WTC11 (cell line): ENCODE results near the gene PCNA. TPM values are rescaled to one million over a fixed set of nuclear protein-coding genes. Genes with fewer than 3 reads are reported as not detected.

Experiments
- ATAC-seq: fragments of 200-7000 bp; cut with Tn5 transposase; 2 replicates; pipeline ENCODE4 v1.10.0; 2021; ENCODE audit warnings: mild to moderate bottlenecking, moderate library complexity
- CTCF ChIA-PET: fragments of 300-600 bp; sonication (Branson Sonifier 250); formaldehyde crosslinking; loops from one replicate; lab custom pipeline; 2021; ENCODE audit warnings: antibody characterized with exemption; lab: Charles Lee
- POLR2A ChIA-PET: fragments of 350-600 bp; sonication (Branson Sonifier 250); formaldehyde crosslinking; loops from one replicate; lab custom pipeline; 2021; ENCODE audit warnings: antibody characterized with exemption; lab: Charles Lee
- DNase-seq: peaks from one replicate; pipeline ENCODE4 v3.0.0; 2021; ENCODE audit warnings: low spot score
- H3K27ac Mint-ChIP-seq: 2 replicates; pipeline ENCODE4 v1.8.0; 2021; ENCODE audit warnings: mixed read lengths
- H3K27me3 Mint-ChIP-seq: 2 replicates; pipeline ENCODE4 v1.8.0; 2021; ENCODE audit warnings: low read depth, mild to moderate bottlenecking, moderate library complexity, mixed read lengths
- H3K36me3 Mint-ChIP-seq: 2 replicates; pipeline ENCODE4 v1.8.0; 2021; ENCODE audit warnings: mixed read lengths
- H3K4me1 Mint-ChIP-seq: 2 replicates; pipeline ENCODE4 v1.8.0; 2022; ENCODE audit warnings: mixed read lengths
- H3K4me3 Mint-ChIP-seq: 2 replicates; pipeline ENCODE4 v1.8.0; 2021; ENCODE audit warnings: mild to moderate bottlenecking, moderate library complexity, mixed read lengths
- H3K9me3 Mint-ChIP-seq: 2 replicates; pipeline ENCODE4 v1.8.0; 2021; ENCODE audit warnings: mixed read lengths
- EMX1 ChIP-seq: fragments of 250-450 bp; sonication (Bioruptor Pico); IDR thresholded peaks from 2 replicates; pipeline ENCODE4 v1.8.0; 2021; ENCODE audit warnings: mild to moderate bottlenecking
- FOXP4 ChIP-seq: sonication (generic); formaldehyde crosslinking; IDR thresholded peaks from 2 replicates; pipeline ENCODE4 v1.8.0; 2022; ENCODE audit warnings: mild to moderate bottlenecking, missing genetic modification reagents
- HMGA2 ChIP-seq: fragments of 250-450 bp; sonication (Bioruptor Pico); IDR thresholded peaks from 2 replicates; pipeline ENCODE4 v1.4.0; 2021; ENCODE audit warnings: mild to moderate bottlenecking, moderate library complexity
- MXD4 ChIP-seq: fragments of 250-450 bp; sonication (Bioruptor Pico); IDR thresholded peaks from 2 replicates; pipeline ENCODE4 v1.8.0; 2021; ENCODE audit warnings: mild to moderate bottlenecking, moderate library complexity, borderline replicate concordance
- PRRX2 ChIP-seq: fragments of 250-450 bp; sonication (Bioruptor Pico); IDR thresholded peaks from 2 replicates; pipeline ENCODE4 v1.8.0; 2021; ENCODE audit warnings: mild to moderate bottlenecking
- RORB ChIP-seq: fragments of 250-450 bp; sonication (Bioruptor Pico); IDR thresholded peaks from 2 replicates; pipeline ENCODE4 v1.9.0; 2021; ENCODE audit warnings: mild to moderate bottlenecking
- SMAD3 ChIP-seq: sonication (generic); formaldehyde crosslinking; IDR thresholded peaks from 2 replicates; pipeline ENCODE4 v1.8.0; 2022; ENCODE audit warnings: missing genetic modification reagents, mild to moderate bottlenecking, borderline replicate concordance
- SP1 ChIP-seq: sonication (generic); formaldehyde crosslinking; conservative IDR thresholded peaks from 2 replicates; pipeline ENCODE4 v1.8.1; 2022; ENCODE audit warnings: missing genetic modification reagents
- TEAD4 ChIP-seq: sonication (generic); formaldehyde crosslinking; IDR thresholded peaks from 2 replicates; pipeline ENCODE4 v1.8.0; 2022; ENCODE audit warnings: mild to moderate bottlenecking, missing genetic modification reagents
- ZNF219 ChIP-seq: sonication (generic); formaldehyde crosslinking; IDR thresholded peaks from 2 replicates; pipeline ENCODE4 v1.8.0; 2023; ENCODE audit warnings: missing genetic modification reagents, mild to moderate bottlenecking, borderline replicate concordance
- ZNF281 ChIP-seq: sonication (generic); formaldehyde crosslinking; IDR thresholded peaks from 2 replicates; pipeline ENCODE4 v1.8.0; 2023; ENCODE audit warnings: mild to moderate bottlenecking, missing genetic modification reagents
- ZNF396 ChIP-seq: fragments of 250-450 bp; sonication (Bioruptor Pico); IDR thresholded peaks from 2 replicates; pipeline ENCODE4 v1.8.0; 2021; ENCODE audit warnings: mild to moderate bottlenecking, moderate library complexity, borderline replicate concordance
- ZNF416 ChIP-seq: fragments of 250-450 bp; sonication (Bioruptor Pico); IDR thresholded peaks from 2 replicates; pipeline ENCODE4 v1.9.0; 2021; ENCODE audit warnings: mild to moderate bottlenecking, inconsistent platforms
- total RNA-seq: library from RNA; stranded (reverse); gene quantifications from 3 replicates; pipeline ENCODE4 v1.2.3, GENCODE V29; 2021
- TF ChIP-seq, protein P1 (sequence below): sonication (generic); formaldehyde crosslinking; IDR thresholded peaks from 2 replicates; pipeline ENCODE4 v1.8.0; 2022; ENCODE audit warnings: mild to moderate bottlenecking, missing genetic modification reagents
- TF ChIP-seq, protein P2 (sequence below): sonication (generic); formaldehyde crosslinking; IDR thresholded peaks from 2 replicates; pipeline ENCODE4 v1.8.1; 2022; ENCODE audit warnings: mild to moderate bottlenecking, missing genetic modification reagents, moderate library complexity, borderline replicate concordance
- TF ChIP-seq, protein P3 (sequence below): sonication (generic); formaldehyde crosslinking; IDR thresholded peaks from 2 replicates; pipeline ENCODE4 v1.8.0; 2022; ENCODE audit warnings: mild to moderate bottlenecking, missing genetic modification reagents
- TF ChIP-seq, protein P4 (sequence below): fragments of 250-450 bp; sonication (Bioruptor Pico); IDR thresholded peaks from 2 replicates; pipeline ENCODE4 v1.9.0; 2021; ENCODE audit warnings: moderate library complexity, mild to moderate bottlenecking, inconsistent platforms, borderline replicate concordance
- TF ChIP-seq, protein P5 (sequence below): sonication (generic); formaldehyde crosslinking; IDR thresholded peaks from 2 replicates; pipeline ENCODE4 v1.8.1; 2022; ENCODE audit warnings: mild to moderate bottlenecking, moderate library complexity, missing genetic modification reagents

Gene PCNA
- total RNA-seq, 1 experiment from 2014 or later = 262 TPM

- H3K4me3 Mint-ChIP-seq = no peak overlapping the region
- H3K36me3 Mint-ChIP-seq = no peaks in the 10 kb centered on the region
- H3K27me3 Mint-ChIP-seq = no peaks in the 10 kb centered on the region
- H3K4me1 Mint-ChIP-seq = peaks cover 5% of the 10 kb centered on the region
- H3K9me3 Mint-ChIP-seq = no peaks in the 10 kb centered on the region
- ATAC-seq = no peak
- ChIA-PET POLR2A (interaction anchor here (0.7 kb wide), 1 partner anchor 46 kb away, joined by 3 read pairs; no protein-coding TSS in a partner anchor), CTCF (interaction anchor here (2.1 to 3.4 kb wide), 2 partner anchors 14 to 52 kb away, joined by 6 to 16 read pairs; partner anchors contain the start of gene CDS2)
- H3K27ac Mint-ChIP-seq = no peak overlapping the region
- no peak for DNase-seq
- TF ChIP-seq, protein P1, sequence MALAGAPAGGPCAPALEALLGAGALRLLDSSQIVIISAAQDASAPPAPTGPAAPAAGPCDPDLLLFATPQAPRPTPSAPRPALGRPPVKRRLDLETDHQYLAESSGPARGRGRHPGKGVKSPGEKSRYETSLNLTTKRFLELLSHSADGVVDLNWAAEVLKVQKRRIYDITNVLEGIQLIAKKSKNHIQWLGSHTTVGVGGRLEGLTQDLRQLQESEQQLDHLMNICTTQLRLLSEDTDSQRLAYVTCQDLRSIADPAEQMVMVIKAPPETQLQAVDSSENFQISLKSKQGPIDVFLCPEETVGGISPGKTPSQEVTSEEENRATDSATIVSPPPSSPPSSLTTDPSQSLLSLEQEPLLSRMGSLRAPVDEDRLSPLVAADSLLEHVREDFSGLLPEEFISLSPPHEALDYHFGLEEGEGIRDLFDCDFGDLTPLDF (CRISPR knock-in tag) = no peak
- TF ChIP-seq, protein P2, sequence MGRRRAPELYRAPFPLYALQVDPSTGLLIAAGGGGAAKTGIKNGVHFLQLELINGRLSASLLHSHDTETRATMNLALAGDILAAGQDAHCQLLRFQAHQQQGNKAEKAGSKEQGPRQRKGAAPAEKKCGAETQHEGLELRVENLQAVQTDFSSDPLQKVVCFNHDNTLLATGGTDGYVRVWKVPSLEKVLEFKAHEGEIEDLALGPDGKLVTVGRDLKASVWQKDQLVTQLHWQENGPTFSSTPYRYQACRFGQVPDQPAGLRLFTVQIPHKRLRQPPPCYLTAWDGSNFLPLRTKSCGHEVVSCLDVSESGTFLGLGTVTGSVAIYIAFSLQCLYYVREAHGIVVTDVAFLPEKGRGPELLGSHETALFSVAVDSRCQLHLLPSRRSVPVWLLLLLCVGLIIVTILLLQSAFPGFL (CRISPR knock-in tag) = no peak
- TF ChIP-seq, protein P3, sequence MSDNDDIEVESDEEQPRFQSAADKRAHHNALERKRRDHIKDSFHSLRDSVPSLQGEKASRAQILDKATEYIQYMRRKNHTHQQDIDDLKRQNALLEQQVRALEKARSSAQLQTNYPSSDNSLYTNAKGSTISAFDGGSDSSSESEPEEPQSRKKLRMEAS (CRISPR knock-in tag) = no peak
- TF ChIP-seq ZNF396 (CRISPR knock-in tag) (no peak), SMAD3 (CRISPR knock-in tag) (no peak), ZNF219 (CRISPR knock-in tag) (no peak), TEAD4 (CRISPR knock-in tag) (no peak), EMX1 (CRISPR knock-in tag) (no peak), RORB (no peak), PRRX2 (CRISPR knock-in tag) (no peak), HMGA2 (CRISPR knock-in tag) (no peak), FOXP4 (CRISPR knock-in tag) (no peak), MXD4 (CRISPR knock-in tag) (no peak), ZNF281 (CRISPR knock-in tag) (no peak)
- TF ChIP-seq, protein P4, sequence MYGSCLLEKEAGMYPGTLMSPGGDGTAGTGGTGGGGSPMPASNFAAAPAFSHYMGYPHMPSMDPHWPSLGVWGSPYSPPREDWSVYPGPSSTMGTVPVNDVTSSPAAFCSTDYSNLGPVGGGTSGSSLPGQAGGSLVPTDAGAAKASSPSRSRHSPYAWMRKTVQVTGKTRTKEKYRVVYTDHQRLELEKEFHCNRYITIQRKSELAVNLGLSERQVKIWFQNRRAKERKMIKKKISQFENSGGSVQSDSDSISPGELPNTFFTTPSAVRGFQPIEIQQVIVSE (CRISPR knock-in tag) = no peak
- TF ChIP-seq, protein P5, sequence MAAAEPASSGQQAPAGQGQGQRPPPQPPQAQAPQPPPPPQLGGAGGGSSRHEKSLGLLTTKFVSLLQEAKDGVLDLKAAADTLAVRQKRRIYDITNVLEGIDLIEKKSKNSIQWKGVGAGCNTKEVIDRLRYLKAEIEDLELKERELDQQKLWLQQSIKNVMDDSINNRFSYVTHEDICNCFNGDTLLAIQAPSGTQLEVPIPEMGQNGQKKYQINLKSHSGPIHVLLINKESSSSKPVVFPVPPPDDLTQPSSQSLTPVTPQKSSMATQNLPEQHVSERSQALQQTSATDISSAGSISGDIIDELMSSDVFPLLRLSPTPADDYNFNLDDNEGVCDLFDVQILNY = no peak
- TF ChIP-seq, all 79 proteins: peak for 0
Observed at GRCh38 chr20:5140195-5140594, 20.4 kb upstream of the PCNA start.

- ATAC-seq = no peak
- ChIA-PET CTCF (interaction anchor here (2.4 to 3.4 kb wide), 2 partner anchors 9 to 56 kb away, joined by 11 to 13 read pairs; partner anchors contain the start of gene CDS2), POLR2A (no interaction called here)
- H3K4me1 Mint-ChIP-seq = peaks cover 5% of the 10 kb centered on the region
- TF ChIP-seq SP1 (CRISPR knock-in tag) (no peak), ZNF416 (CRISPR knock-in tag) (no peak)
- H3K36me3 Mint-ChIP-seq = no peaks in the 10 kb centered on the region
- H3K27ac Mint-ChIP-seq = peak overlapping the region; percentile 78
- no peak for DNase-seq
- H3K27me3 Mint-ChIP-seq = no peaks in the 10 kb centered on the region
- no peak overlapping the region for H3K4me3 Mint-ChIP-seq
- no peaks in the 10 kb centered on the region for H3K9me3 Mint-ChIP-seq
Observed at GRCh38 chr20:5136096-5136495, 16.3 kb upstream of the PCNA start.
